Measurements from ENCODE around the gene SRA1. TPM values are rescaled to one million over a fixed set of nuclear protein-coding genes. Genes with fewer than 3 reads are reported as not detected.

SRA1 gene
- total RNA-seq, 1 donor from 2014 or later, result 28.6 TPM

DNA sequence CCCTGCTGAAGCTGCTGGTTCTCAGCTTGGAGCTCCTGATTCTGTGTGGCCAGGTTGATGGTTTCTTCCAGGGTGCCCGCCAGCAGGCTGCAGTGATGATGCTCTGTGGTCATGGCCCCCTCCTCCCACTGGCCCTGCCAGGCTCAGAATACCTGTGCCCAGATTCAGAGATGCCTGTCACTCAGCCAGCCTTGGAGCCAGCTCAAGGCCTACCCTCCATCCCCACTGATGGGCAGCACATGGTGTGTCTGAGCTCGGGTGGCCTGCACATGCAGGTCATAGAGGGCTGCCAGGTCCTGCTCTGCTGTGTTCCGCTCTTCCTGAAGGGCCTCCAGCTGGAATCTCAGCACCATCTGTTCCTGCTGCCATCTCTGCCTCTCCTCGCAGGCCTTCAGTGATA is 12.8 kb upstream of the SRA1 start:
- no peak for ATAC-seq

DNA sequence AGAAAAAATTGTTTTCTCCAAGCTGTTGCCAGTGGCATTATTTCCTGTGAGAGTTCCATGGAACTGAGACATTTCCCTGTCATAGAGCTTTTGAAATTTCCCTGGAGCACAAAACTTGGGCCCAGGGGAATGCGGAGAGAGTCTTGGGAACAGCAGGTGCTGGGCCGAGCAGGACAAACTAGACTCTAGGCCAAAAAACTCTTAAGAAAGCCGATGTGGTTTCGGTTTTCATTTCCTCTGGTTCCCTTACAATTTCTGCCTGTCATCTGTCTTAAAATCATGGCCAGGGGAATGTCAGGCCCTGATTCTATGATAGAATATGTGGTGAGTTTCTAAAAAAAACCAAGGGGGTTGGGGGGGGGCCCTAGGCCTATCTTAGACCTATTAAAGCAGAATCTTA is 11.9 kb upstream of the SRA1 start:
- ATAC-seq, result no peak

DNA sequence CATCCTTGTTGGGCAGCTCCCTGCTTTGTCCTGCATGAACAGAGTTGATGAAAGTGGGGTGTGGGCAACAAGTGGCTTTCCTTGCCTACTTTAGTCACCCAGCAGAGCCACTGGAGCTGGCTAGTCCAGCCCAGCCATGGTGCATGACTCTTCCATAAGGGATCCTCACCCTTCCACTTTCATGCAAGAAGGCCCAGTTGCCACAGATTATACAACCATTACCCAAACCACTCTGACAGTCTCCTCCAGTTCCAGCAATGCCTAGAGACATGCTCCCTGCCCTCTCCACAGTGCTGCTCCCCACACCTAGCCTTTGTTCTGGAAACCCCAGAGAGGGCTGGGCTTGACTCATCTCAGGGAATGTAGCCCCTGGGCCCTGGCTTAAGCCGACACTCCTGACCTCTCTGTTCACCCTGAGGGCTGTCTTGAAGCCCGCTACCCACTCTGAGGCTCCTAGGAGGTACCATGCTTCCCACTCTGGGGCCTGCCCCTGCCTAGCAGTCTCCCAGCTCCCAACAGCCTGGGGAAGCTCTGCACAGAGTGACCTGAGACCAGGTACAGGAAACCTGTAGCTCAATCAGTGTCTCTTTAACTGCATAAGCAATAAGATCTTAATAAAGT is 11.3 kb upstream of the SRA1 start:
- no peak for ATAC-seq

DNA sequence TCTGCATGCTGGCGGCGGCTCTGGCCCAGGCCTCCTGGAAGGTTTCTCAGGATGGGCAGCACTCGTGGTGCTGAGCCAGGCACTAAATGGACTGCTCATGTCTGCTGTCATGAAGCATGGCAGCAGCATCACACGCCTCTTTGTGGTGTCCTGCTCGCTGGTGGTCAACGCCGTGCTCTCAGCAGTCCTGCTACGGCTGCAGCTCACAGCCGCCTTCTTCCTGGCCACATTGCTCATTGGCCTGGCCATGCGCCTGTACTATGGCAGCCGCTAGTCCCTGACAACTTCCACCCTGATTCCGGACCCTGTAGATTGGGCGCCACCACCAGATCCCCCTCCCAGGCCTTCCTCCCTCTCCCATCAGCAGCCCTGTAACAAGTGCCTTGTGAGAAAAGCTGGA is 10.6 kb upstream of the SRA1 start:
- no peak for ATAC-seq

DNA sequence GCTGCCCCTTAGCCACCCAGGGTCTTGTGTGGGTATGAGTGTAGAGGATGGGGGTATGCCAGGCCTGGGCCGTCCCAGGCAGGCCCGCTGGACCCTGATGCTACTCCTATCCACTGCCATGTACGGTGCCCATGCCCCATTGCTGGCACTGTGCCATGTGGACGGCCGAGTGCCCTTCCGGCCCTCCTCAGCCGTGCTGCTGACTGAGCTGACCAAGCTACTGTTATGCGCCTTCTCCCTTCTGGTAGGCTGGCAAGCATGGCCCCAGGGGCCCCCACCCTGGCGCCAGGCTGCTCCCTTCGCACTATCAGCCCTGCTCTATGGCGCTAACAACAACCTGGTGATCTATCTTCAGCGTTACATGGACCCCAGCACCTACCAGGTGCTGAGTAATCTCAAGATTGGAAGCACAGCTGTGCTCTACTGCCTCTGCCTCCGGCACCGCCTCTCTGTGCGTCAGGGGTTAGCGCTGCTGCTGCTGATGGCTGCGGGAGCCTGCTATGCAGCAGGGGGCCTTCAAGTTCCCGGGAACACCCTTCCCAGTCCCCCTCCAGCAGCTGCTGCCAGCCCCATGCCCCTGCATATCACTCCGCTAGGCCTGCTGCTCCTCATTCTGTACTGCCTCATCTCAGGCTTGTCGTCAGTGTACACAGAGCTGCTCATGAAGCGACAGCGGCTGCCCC is 10.0 kb upstream of the SRA1 start:
- no peak for ATAC-seq

DNA sequence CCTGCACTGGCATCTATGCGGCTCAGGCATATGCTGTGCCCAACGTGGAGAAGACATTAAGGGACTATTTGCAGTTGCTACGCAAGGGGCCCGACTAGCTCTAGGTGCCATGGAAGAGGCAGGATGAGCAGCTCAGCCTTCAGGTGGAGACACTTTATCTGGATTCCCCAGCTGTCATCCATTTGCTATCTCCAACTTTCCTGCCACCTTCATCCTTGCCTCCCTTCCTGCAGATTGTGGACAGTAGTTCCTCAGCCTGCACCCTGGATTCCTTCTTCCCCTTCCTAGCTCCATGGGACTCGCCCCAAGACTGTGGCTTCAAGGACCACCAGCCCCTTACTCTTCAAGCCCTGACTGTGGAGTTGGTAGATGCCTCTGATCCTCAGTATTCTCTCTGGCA is 9.4 kb upstream of the SRA1 start:
- no peak for ATAC-seq

DNA sequence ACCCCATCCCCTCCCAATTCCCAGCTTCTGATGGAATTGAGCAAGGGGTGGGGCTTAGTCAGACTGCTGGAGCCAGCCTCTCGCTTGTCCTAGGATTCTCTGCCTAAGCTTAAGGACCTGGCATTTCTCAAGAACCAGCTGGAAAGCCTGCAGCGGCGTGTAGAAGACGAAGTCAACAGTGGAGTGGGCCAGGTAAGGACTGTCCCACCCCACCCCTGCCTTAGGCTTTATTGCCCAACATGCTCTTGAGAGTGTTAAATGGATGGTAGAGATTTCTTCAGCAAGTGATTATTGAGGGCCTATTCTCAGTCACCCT is 8.5 kb upstream of the SRA1 start:
- ATAC-seq, result peak; percentile 49

DNA sequence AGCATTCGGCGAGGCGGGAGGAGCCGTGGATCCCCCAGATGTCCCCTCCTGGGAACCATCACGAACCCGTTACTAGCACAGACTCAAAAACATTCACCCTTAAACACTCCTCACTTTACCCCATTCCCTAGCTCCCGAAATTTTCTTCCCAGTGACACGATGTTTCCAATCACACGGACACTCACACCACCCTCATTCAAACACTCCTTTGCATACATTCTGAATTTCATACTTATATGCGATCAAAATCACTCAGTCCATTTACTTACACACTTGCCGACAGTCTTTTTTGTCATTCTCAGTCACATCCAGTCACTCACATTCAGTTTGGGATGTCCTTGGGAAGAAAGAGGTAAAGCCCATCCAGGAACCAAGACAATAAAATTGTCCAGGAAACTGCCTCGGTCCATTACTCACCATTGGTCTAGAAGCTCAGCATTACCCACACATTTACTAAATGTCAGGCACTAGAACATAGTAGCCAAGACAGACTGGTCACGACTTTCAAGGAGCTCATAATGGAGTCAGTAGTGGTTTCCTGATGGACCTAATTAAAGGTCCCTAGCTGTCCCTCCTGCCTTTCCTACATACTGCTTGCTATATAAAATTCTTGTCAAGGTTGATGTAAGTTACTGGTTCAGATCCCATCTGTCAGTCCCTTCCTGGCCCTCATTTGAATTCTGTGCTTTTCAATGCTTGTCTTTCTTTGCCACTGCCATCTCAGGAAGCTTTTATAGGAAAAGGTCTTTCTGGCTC is 7.9 kb upstream of the SRA1 start:
- ATAC-seq, result no peak

DNA sequence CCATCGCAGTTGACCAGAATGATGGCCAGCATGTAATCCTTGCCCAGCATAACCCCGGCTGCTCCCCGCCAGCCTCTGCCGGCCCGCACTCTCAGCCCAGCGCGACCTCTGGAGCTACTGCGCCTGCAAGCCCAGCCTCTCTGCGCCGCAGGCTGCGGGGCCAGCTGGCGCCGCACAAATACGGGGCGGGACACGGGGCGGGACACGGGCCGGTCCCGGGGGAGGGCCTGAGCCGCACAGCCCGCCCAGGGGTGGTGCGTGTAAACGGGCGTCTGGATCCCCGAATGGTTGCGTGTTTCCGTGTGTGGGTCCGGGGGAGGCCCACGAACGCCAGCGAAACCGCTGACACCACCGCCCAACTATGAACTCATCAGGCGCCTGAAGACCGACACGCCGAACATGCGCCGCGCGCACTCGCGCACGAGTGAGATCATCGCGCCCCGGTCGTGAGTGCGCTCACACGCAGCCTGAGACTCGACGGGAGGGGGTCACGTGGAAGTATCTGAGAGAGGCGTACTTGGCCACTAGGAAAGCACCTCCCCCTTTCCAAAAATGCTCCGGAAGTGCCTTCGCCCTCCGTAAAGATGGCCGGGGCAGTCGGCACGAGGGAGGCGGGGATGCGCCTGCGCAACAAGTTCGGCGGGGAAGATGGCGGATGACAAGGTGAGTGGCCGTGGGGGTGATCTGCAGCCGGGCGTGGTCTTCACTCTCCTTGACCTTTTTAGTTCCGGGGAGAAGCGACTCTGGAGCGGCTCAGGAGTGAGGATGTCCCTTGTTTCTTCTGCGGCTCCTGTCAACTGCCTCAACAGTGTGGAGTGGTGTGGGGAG is 7.1 kb upstream of the SRA1 start, which contains the start of the genes APBB3 and SLC35A4:
APBB3 (minus strand) TSS at position 403 of the 828 bp plus-strand sequence; CDS start at position 50, 353 bp downstream.
SLC35A4 (plus strand) TSS at position 633 of the 828 bp plus-strand sequence. CDS start 2,342 bp downstream, outside the sequence.
- peak; percentile 91 for ATAC-seq

DNA sequence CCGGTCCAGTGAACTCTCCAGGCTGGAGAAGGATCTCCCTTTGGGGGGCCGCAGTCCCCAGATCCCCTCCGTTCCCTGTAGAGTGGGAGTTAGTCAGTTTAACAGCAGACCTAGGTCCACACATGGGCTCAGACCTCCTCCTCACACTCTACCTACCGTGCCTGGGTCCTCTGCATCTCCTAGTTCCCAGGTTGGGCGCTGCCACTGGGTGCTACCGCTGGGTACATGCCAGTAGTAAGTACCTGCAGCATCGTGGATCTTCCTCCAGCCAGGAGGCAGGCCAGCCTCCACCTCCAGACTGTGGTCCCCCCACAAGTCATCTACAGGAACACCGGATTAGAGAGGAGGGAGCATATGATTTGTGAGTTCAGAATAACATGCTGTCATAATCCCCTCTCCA is 6.3 kb upstream of the SRA1 start:
- ATAC-seq, result no peak

DNA sequence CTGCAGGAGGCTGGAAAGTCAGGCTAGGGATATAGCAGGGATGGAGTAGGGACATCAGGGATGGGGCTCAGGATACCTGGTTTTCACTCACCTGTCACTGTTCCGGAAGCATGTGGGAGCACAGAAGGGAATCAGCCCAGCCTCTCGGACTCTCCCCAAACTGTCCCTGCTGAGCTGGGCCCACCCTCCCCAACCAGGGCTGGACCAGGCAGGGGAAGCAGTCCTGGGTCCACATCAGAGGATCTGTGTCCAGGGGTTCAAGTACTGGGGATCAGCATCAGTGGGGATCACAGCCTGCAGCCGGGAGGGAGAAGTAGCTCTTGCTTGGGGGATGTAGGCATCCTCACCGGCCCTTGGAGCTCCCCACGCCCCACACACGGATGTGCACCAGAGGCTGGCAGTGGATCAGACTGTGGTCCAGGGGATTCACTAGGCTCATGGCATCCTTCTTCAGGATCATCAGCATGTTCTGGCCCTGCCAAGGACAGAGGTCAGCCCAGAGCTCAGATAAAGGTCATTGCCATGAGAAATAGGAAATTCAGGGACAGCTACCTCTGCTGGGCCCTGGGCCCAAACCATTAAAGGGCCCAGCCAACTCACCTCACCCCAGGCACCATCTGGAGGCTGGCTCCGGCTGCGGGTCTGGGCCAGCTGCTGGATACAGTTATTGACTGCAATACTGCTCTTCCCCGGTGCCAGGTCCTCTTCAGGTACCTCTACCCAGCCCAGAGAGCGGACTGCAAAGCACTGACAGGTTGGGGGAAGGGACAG is 4.7 kb upstream of the SRA1 start:
- ATAC-seq, result no peak

DNA sequence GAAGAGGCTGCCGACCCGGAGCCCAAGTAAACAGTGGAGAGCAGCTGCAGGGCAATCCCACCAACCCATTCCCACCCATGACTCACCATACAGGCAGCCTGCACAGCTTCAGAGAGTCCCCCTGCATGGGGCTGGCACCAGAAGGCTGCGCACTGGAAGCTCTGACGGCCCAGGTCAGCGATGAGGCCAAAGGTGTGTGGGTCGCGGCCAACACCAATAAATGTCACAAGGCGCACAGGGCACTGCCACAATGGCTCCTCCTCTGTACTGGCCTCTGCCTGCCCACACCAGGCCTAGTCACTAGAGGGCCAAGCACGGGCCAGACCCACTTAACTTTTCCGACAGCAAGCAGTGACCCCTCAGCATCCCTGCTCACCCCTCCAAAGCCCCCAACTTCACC is 3.0 kb upstream of the SRA1 start:
- ATAC-seq, result no peak

DNA sequence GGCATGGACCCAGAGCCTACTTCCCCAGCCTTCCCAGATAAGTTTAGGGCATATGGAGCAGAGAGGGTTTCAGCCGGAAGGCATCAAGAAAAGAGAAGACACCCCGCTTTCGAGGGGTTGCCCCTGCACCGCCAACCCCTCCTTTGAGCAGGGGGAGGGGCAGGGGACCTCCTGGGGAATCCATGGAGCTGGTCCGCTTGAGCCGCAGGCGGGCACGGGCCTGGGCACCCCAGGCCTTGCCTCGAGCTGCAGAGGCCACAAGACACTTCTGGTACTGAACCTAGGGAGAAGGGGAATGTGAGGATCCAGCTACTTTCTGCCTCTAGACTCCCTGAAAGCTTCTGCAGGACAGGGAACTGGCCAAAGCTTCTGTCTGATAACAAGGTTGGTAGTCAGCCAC is 1.3 kb upstream of the SRA1 start:
- no peak for ATAC-seq

DNA sequence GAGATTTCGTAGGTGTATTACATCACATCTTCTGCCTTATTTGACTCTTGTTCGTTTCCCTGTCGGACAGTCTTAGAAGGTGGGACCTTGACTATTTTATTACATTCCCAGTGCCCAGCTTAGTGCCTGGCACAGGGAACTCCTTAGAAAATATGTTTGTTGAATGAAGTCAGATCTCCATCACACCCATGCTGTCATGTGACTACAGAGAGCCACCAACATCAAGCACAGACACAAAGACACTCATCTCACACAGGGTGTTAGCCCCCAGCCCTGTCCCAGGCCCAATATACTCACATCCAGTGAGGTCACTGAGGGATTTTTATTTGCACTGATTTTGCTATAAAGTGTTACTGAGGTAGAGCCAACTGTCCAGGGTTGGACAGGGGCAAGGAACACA is 692 bp upstream of the SRA1 start:
- ATAC-seq, result no peak

DNA sequence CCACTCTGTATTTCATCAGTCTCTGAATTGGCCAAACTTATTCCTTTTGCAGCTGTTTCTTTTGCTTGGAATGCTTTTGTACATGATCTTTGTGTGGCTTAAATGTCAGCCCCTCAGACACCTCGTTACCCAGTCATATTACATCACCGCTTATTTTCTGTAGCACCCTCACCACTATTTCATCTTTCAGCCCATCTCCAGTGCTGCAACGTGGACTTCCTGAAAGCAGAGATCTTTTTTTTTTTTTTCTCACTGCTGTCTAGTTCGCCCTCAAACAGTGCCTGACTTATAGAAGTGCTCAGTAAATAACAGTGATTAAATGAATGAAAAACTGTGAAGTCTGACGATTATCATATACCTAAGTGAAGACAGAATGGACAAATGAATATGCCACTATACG is 835 bp downstream of the SRA1 start:
- no peak for ATAC-seq

DNA sequence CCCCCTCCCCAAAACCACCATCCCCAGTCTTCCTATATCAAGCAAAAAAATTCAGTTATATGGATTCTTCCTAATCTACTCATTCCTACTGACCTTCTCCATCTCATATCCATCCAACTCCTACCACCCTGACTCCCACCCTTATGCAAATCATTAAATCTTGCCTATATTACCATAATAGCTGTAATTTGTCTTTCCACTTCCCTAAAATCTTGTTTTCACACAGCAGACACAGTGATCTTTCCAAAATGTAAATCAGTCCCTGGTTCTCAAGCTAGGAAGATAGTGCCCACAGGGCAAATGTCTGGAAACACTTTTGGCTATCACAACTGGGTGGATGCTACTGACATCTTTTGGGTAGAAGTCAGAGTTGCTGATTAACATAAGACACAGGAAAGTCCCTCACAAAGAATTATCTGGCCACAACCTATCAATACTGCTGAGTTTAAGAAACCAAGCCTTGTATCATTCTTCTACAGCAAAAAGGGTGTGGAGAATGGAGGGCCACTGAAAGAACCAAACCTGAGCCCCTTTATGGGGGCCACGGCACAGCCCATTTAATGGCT is 1.4 kb downstream of the SRA1 start:
- ATAC-seq, result no peak

DNA sequence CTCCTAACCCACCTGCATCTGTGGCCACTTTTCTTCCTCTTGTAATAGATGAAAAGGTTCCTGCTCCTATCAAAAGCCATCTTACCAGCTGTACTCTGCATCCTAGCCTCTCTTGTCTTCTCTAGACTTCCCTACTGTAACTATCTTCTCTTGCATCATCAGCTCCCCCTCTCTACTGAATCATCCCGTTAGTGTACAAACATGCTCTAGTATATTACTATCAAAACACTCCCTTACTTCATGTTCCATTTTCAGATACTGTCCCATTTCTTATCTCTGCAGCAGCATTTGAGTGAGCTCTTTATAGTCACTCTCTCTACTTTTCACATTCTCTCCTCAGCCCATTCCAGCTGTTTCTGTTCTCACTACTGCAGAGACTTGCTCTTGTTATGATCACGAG is 2.8 kb downstream of the SRA1 start:
- no peak for ATAC-seq

DNA sequence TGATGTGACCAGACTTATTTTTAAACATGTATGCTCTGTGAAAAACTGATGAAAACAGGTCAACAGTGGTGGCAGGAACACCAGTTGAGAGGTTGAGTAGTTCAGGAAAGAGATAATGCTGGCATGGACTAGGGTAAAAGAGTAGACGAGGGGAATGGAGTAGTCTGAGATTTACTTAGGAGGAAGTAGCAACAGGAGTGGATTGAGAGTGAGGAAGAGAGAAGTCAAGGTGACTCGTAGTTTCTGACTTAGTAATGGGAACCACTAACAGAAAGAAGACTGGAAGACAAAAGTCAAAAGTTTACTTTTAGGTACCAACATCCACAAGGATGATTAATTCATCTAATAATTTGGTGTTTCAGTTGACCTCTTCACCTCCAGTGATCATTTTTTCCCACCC is 3.6 kb downstream of the SRA1 start:
- ATAC-seq, result no peak

DNA sequence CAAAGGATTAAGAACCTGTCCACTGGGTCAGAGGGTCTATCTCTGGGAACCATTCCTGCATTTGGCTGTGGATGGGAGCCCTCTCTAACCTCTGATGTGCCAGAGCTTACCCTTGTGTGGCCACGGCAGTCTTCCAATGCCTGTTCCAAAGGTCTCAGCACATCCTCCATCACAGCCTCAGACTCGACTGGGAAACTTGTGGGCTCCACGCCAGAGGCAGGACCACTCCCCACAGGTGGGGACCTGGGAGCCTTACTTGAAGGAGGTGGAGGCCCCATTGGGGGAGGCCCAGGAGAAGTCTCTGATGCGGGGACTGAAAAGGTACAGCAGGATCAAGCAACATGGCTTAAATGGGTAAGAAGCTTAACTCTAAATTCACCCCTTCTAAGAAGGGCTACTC is 5.4 kb downstream of the SRA1 start:
- ATAC-seq, result no peak

DNA sequence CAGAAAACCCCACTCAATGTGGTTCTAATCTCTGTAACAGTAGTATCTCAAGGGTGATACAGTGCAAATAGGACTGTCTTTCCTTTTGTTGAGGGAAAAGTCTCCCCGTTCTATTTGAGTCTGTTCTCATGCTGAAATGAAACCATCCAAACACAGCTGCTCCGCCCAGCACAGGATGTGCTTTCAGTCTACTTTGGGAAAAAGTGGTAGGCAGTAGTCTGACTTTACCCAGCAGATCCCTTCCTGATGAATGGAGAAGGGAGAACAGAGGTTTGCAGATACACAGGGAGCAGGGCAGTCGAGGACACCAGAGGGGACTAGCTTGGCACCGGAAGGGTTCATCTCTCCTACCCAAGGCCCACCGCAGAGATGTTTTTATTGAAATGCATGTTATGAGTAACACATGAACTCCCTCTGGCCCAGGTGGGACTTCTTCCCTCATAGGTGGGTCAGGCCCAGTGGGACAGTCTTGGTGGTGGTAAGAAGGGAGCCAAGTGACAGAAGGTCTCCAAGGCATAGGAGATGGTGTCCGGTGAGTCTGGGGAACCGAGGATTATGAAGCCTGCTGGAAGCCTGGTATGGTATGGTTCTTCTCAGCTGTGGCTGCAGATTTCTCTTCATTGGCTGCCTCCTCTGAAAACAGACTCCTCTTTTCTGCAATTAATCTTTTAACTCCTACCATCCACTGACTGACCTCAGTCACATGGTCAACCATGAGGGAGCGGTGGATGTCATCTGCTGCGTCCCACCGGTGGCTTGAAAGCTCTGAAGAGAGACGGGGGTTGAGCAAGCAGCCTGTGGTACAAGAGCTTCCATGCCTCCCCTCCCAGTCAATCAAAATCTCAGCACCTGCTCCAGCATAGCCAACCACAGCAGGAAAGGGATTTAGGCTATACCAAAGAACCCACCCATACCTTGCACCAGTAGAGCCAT is 6.9 kb downstream of the SRA1 start:
- no peak for ATAC-seq
